SK-N-DZ (cell line): ENCODE measurements around the gene MARVELD2.

Experiments used
- DNase-seq: peaks from one replicate; pipeline ENCODE4 v3.0.0-alpha.2; 2015; ENCODE audit warnings: low spot score
- small RNA-seq, 2 experiments: library from RNA; depleted of rRNA; stranded (forward); fragments of <200 nt; gene quantifications; one replicate each; pipeline ENCODE3, GENCODE V24; 2014

MARVELD2 gene

GRCh38 chr5:69492391-69492922 is 77.5 kb downstream of the MARVELD2 start, which contains the start of gene OCLN:
TSS of gene OCLN (plus strand) at chr5:69492790. CDS start at chr5:69504245, 11,455 bp downstream.
- peak; percentile 26 for DNase-seq

GRCh38 chr5:69492923-69493395 is 78.0 kb downstream of the MARVELD2 start:
- DNase-seq = no peak

- no peak for DNase-seq
These were observed 78.6 kb downstream of the MARVELD2 start for GRCh38 chr5:69493396-69494133.

Small RNA genes within 50 kb of the gene (small RNA-seq; reads per million reads assigned to genes)
- 0 to 0.04 reads per million in 2 experiments for gene RN7SL616P
- 0 reads per million in 2 experiments for gene RPS27P14
